Activated CD8-positive, alpha-beta memory T cell treated with anti-CD3 and anti-CD28 coated beads for 48 hours (primary cell): ENCODE measurements around the gene VRK2.
"Not testable (repeated sequence)": the region's sequence is repeated elsewhere in the genome, so short reads cannot be mapped to it uniquely, and the experiment has no call there.

Experiments used
- DNase-seq, 3 experiments: peaks; one replicate each; pipeline ENCODE4 v3.0.0-alpha.2; 2020; ENCODE audit warnings: low read depth in 2 of 3, low spot score in 2 of 3

The VRK2 gene

GRCh38 chr2:58157754-58158153 lies 111.1 kb downstream of the VRK2 start:
- no peak for DNase-seq

GRCh38 chr2:58158481-58158880 lies 111.9 kb downstream of the VRK2 start:
- no peak for DNase-seq

- no peak for DNase-seq
Observed at GRCh38 chr2:58163913-58164312, 117.3 kb downstream of the VRK2 start.

- DNase-seq: not testable (repeated sequence)
Observed at GRCh38 chr2:58168130-58168529, 121.5 kb downstream of the VRK2 start.

- not testable (repeated sequence) for DNase-seq
Observed at GRCh38 chr2:58169845-58170244, 123.2 kb downstream of the VRK2 start.

GRCh38 chr2:58170334-58170933 lies 123.8 kb downstream of the VRK2 start:
- not testable (repeated sequence) for DNase-seq

GRCh38 chr2:58171831-58172230 lies 125.2 kb downstream of the VRK2 start:
- DNase-seq: not testable (repeated sequence)

GRCh38 chr2:58177187-58177586 lies 130.6 kb downstream of the VRK2 start:
- DNase-seq: not testable (repeated sequence)

- DNase-seq: not testable (repeated sequence)
Observed at GRCh38 chr2:58180175-58180574, 133.6 kb downstream of the VRK2 start.

- DNase-seq: no peak
Observed at GRCh38 chr2:58180635-58181034, 134.0 kb downstream of the VRK2 start.

GRCh38 chr2:58182527-58182926 lies 135.9 kb downstream of the VRK2 start:
- DNase-seq: no peak

- no peak for DNase-seq
Observed at GRCh38 chr2:58186501-58186900, 139.9 kb downstream of the VRK2 start.

GRCh38 chr2:58187022-58187421 lies 140.4 kb downstream of the VRK2 start:
- not testable (repeated sequence) for DNase-seq

GRCh38 chr2:58194458-58194857 lies 147.9 kb downstream of the VRK2 start:
- DNase-seq: no peak

- no peak for DNase-seq
Observed at GRCh38 chr2:58195662-58196061, 149.1 kb downstream of the VRK2 start.

- no peak for DNase-seq
Observed at GRCh38 chr2:58197894-58198293, 151.3 kb downstream of the VRK2 start.

- no peak for DNase-seq
Observed at GRCh38 chr2:58202404-58202803, 155.8 kb downstream of the VRK2 start.

GRCh38 chr2:58203018-58203417 lies 156.4 kb downstream of the VRK2 start:
- DNase-seq: no peak

- DNase-seq: no peak
Observed at GRCh38 chr2:58204195-58204959, 157.8 kb downstream of the VRK2 start.

GRCh38 chr2:58206785-58207184 lies 160.2 kb downstream of the VRK2 start:
- no peak for DNase-seq

GRCh38 chr2:58207189-58207588 lies 160.6 kb downstream of the VRK2 start:
- DNase-seq: no peak
